ENCODE measurements around the gene RANBP10. TPM values are rescaled to one million over a fixed set of nuclear protein-coding genes. Genes with fewer than 3 reads are reported as not detected.

RANBP10 gene
- total and polyA plus RNA-seq, 3 donors from 2014 or later: 23.0 to 25.2 (median 23.5) TPM

DNA sequence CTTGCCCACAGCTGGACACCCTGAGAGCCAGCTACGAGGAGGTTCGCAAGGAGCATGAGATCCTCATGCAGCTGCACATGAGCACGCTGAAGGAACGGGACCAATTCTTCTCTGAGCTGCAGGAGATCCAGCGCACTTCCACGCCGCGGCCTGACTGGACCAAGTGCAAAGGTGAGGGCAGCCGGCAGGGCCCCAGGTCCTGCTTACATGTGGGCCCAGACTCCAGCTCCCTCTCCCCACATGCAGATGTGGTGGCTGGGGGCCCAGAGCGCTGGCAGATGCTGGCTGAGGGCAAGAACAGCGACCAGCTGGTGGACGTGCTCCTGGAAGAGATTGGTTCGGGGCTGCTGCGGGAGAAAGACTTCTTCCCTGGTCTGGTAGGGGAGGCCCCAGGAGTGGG lies 19.5 kb upstream of the RANBP10 start:
- no peaks in the 10 kb centered on the region for H3K9me3 ChIP-seq
- TF ChIP-seq POLR2A (IDR thresholded peaks at IDR 0.05): no peak
- no peak for TF ChIP-seq CTCF (IDR thresholded peaks at IDR 0.05)
- H3K27ac ChIP-seq: no peak overlapping the region
- DNase-seq: no peak
- no peaks in the 10 kb centered on the region for H3K4me1 ChIP-seq
- H3K27me3 ChIP-seq: no peaks in the 10 kb centered on the region
- H3K4me3 ChIP-seq: no peak overlapping the region
- 87 to 91% methylated on average over 6 to 14 of the region's 14 CpGs for WGBS, 2 donors
- H3K36me3 ChIP-seq (ENCODE audit: low read depth, missing control alignments): no peaks in the 10 kb centered on the region
- intact Hi-C loops (cut with DNase I; ENCODE audit: low total_unique reads): no loop called here

DNA sequence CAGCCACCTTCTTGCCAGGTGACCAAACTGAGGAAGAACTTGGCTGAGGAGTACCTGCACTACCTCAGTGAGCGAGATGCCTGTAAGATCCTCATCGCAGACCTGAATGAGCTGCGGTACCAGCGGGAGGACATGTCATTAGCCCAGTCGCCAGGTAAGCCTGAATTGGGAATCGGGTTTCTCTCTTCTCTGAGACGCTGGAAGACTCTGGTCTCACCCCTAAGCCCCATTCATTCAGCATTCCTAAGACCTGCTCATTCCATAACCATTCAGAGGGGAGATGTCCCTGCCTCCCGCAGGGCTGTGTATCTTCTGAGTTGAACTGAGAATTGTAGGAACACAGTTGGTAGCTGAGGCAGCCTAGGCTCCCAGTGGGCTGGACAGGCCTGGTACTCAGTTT lies 18.8 kb upstream of the RANBP10 start:
- no peak for DNase-seq
- TF ChIP-seq POLR2A (IDR thresholded peaks at IDR 0.05): no peak
- TF ChIP-seq CTCF (IDR thresholded peaks at IDR 0.05): no peak
- Histone ChIP-seq H3K9me3 (no peaks in the 10 kb centered on the region), H3K4me3 (no peak overlapping the region), H3K27me3 (no peaks in the 10 kb centered on the region), H3K27ac (no peak overlapping the region), H3K4me1 (no peaks in the 10 kb centered on the region), H3K36me3 (ENCODE audit: low read depth, missing control alignments) (no peaks in the 10 kb centered on the region)
- intact Hi-C loops (cut with DNase I; ENCODE audit: low total_unique reads): no loop called here
- WGBS, 2 donors: 90 to 92% methylated on average over 2 to 8 of the region's 8 CpGs

- no peak for DNase-seq
- WGBS, 2 donors: 92 to 94% methylated on average over 2 of the region's 2 CpGs
- H3K27me3 ChIP-seq: no peaks in the 10 kb centered on the region
- intact Hi-C loops (cut with DNase I; ENCODE audit: low total_unique reads): no loop called here
- H3K4me1 ChIP-seq: no peaks in the 10 kb centered on the region
- H3K4me3 ChIP-seq: no peak overlapping the region
- H3K36me3 ChIP-seq (ENCODE audit: low read depth, missing control alignments): no peaks in the 10 kb centered on the region
- TF ChIP-seq CTCF (IDR thresholded peaks at IDR 0.05) (no peak), POLR2A (IDR thresholded peaks at IDR 0.05) (no peak)
- H3K27ac ChIP-seq: no peak overlapping the region
- no peaks in the 10 kb centered on the region for H3K9me3 ChIP-seq
Observed at GRCh38 chr16:67822511-67822910, 16.2 kb upstream of the RANBP10 start.

DNA sequence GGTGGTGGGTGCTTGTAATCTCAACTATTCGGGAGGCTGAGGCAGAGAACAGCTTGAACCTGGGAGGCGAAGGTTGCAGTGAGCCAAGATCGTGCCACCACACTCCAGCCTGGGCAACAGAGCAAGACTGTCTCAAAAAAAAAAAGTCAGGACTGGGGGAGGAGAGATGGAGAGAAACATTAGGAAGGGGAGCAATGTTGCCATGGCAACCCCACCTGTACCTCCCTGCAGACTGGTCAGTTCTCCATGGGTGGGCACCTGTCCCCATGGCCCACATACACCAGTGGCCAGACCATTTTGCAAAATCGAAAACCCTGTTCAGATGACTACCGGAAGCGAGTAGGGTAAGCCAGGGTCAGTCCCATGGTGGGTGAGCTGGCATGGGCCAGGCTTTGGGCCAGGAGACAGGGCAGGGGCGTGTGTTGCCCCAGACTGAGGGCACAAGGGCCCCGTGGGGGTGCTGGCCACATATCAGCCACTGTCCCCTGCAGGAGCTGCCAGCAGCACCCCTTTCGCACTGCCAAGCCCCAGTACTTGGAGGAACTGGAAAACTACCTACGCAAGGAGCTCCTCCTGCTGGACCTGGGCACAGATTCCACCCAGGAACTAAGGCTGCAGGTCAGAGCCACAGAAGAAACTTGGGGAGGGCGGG lies 14.4 kb upstream of the RANBP10 start:
- H3K27ac ChIP-seq: no peak overlapping the region
- no peak for TF ChIP-seq POLR2A (IDR thresholded peaks at IDR 0.05)
- TF ChIP-seq CTCF (IDR thresholded peaks at IDR 0.05): no peak
- H3K4me1 ChIP-seq: no peaks in the 10 kb centered on the region
- no peaks in the 10 kb centered on the region for H3K36me3 ChIP-seq (ENCODE audit: low read depth, missing control alignments)
- intact Hi-C loops (cut with DNase I; ENCODE audit: low total_unique reads): no loop called here
- H3K9me3 ChIP-seq: no peaks in the 10 kb centered on the region
- WGBS, 2 donors: 94 to 97% methylated on average over 8 to 11 of the region's 11 CpGs
- H3K4me3 ChIP-seq: no peak overlapping the region
- no peaks in the 10 kb centered on the region for H3K27me3 ChIP-seq
- no peak for DNase-seq

DNA sequence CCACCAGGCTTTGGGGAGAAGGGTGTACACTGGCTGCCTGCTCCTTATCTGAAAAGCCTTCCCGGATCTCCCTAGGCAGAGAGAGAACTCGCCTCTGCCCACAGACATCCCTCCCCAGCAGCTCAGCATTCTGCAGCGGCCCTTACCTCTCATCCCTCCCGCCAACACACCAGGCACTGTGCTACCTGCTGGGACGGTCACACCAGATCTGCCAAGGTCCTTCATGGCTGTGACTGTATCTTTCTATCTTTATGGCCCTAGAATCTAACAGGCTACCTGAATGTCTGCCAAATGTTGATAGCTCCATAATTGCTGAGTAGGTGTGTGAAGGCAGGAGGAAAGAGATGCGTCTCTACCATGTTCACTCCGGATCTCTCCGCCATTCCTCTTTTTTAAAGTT lies 8.2 kb upstream of the RANBP10 start:
- intact Hi-C loops (cut with DNase I; ENCODE audit: low total_unique reads): no loop called here
- Histone ChIP-seq H3K4me3 (no peak overlapping the region), H3K36me3 (ENCODE audit: low read depth, missing control alignments) (no peaks in the 10 kb centered on the region), H3K4me1 (no peaks in the 10 kb centered on the region), H3K27ac (no peak overlapping the region), H3K27me3 (no peaks in the 10 kb centered on the region), H3K9me3 (no peaks in the 10 kb centered on the region)
- WGBS, 2 donors: 84 to 92% methylated on average over 4 to 8 of the region's 8 CpGs
- no peak for DNase-seq
- TF ChIP-seq POLR2A (IDR thresholded peaks at IDR 0.05): no peak

Data from testis (tissue), 3 donors.